NCI-H2196 treated with DMSO at 0.1 percent for 48 hours (cell line): ENCODE results near the gene ABCC2.
"Not testable (repeated sequence)": the region's sequence is repeated elsewhere in the genome, so short reads cannot be mapped to it uniquely, and the experiment has no call there.

Experiments
- DNase-seq: peaks from one replicate; lab custom pipeline; 2025; ENCODE audit not compliant: unreplicated experiment; lab: John Stamatoyannopoulos, UW

ABCC2 gene

GRCh38 chr10:99807786-99808185 is 25.3 kb downstream of the ABCC2 start:
- no peak for DNase-seq

- no peak for DNase-seq
Observed at GRCh38 chr10:99808270-99808669, 25.8 kb downstream of the ABCC2 start.

- DNase-seq, result no peak
Observed at GRCh38 chr10:99809481-99809880, 27.0 kb downstream of the ABCC2 start.

GRCh38 chr10:99809931-99810615 is 27.6 kb downstream of the ABCC2 start:
- DNase-seq, result no peak

GRCh38 chr10:99812177-99812576 is 29.7 kb downstream of the ABCC2 start:
- no peak for DNase-seq

GRCh38 chr10:99814143-99814542 is 31.7 kb downstream of the ABCC2 start:
- no peak for DNase-seq

GRCh38 chr10:99815621-99816020 is 33.2 kb downstream of the ABCC2 start:
- no peak for DNase-seq

- no peak for DNase-seq
Observed at GRCh38 chr10:99827936-99828335, 45.5 kb downstream of the ABCC2 start.

- DNase-seq, result no peak
Observed at GRCh38 chr10:99828464-99828863, 46.0 kb downstream of the ABCC2 start.

GRCh38 chr10:99832439-99832838 is 50.0 kb downstream of the ABCC2 start:
- DNase-seq, result no peak

GRCh38 chr10:99834410-99834809 is 52.0 kb downstream of the ABCC2 start:
- DNase-seq, result no peak

- DNase-seq, result no peak
Observed at GRCh38 chr10:99835947-99836346, 53.5 kb downstream of the ABCC2 start.

- no peak for DNase-seq
Observed at GRCh38 chr10:99836711-99837110, 54.3 kb downstream of the ABCC2 start.

- not testable (repeated sequence) for DNase-seq
Observed at GRCh38 chr10:99840859-99841258, 58.4 kb downstream of the ABCC2 start.

GRCh38 chr10:99841746-99842145 is 59.3 kb downstream of the ABCC2 start:
- DNase-seq, result no peak

- DNase-seq, result no peak
Observed at GRCh38 chr10:99843310-99843709, 60.9 kb downstream of the ABCC2 start.

GRCh38 chr10:99844433-99844955 is 62.1 kb downstream of the ABCC2 start:
- no peak for DNase-seq

GRCh38 chr10:99845837-99846382 is 63.5 kb downstream of the ABCC2 start:
- peak; percentile 2 for DNase-seq

- no peak for DNase-seq
Observed at GRCh38 chr10:99849057-99849456, 66.6 kb downstream of the ABCC2 start.

GRCh38 chr10:99849536-99849935 is 67.1 kb downstream of the ABCC2 start:
- DNase-seq, result no peak

GRCh38 chr10:99850021-99850766 is 67.8 kb downstream of the ABCC2 start:
- no peak for DNase-seq

GRCh38 chr10:99850767-99851340 is 68.4 kb downstream of the ABCC2 start:
- no peak for DNase-seq
